GM12891 (cell line): Measurements from ENCODE around the gene CMC1.

Experiments used
- PAX5 ChIP-seq: IDR thresholded peaks from 2 replicates; pipeline ENCODE4 v1.6.1; 2011; ENCODE audit warnings: low read length, moderate library complexity, mild to moderate bottlenecking; ENCODE audit not compliant: insufficient read depth, severe bottlenecking
- POLR2A ChIP-seq: IDR thresholded peaks from 2 replicates; pipeline ENCODE4 v1.6.1; 2011; ENCODE audit warnings: low read depth, low read length, control low read depth
- POLR2AphosphoS5 ChIP-seq: IDR thresholded peaks from 2 replicates; pipeline ENCODE4 v1.6.1; 2011; ENCODE audit warnings: low read depth, low read length, control low read depth
- POU2F2 ChIP-seq: IDR thresholded peaks from 2 replicates; pipeline ENCODE4 v1.6.1; 2011; ENCODE audit warnings: low read depth, mild to moderate bottlenecking, control low read depth, low read length, moderate library complexity
- SPI1 ChIP-seq: IDR thresholded peaks from 2 replicates; pipeline ENCODE4 v1.6.1; 2011; ENCODE audit warnings: low read depth, low read length, control low read depth
- TAF1 ChIP-seq: IDR thresholded peaks from 2 replicates; pipeline ENCODE4 v1.6.1; 2011; ENCODE audit warnings: low read depth, low read length, control low read depth

DNA sequence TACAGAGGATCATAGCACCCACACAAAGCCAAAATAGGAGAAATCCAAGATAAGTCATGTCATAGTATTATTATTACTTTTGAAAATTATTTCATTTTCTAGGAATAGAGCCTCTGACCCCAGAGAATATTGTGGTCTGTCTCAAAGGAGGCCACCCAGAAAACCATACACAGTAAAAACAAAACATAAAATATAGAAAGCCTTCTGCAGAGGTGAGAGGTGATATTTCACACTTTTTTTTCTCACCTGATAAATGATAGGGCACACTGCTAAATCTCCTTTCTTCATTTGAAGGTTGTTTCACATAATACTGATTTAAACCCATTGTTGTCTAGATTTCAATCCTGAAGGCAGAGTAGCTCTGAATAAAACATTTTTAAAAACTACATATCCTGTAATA is 7.0 kb upstream of the CMC1 start:
- TF ChIP-seq POLR2A (no peak), POLR2AphosphoS5 (no peak), TAF1 (no peak), SPI1 (no peak), PAX5 (no peak), POU2F2 (no peak)
